Measurements from ENCODE around the gene PCGF5. TPM values are rescaled to one million over a fixed set of nuclear protein-coding genes. Genes with fewer than 3 reads are reported as not detected.

The PCGF5 gene
- total and polyA plus RNA-seq, 9 of the 15 experiments (the other 6 are each of a cell fraction or from before 2014, with no cell fraction given), result 10.9 to 40.0 (median 20.3) TPM

- Histone ChIP-seq H3K27me3 (ENCODE audit: control insufficient read depth in 2 of 2, insufficient read depth in 2 of 2, low read length in 2 of 2) (no peaks in the 10 kb centered on the region), H3K4me1 (replicated peaks in 1 of 2; ENCODE audit: control insufficient read depth in 2 of 2, insufficient read depth in 2 of 2, low read length in 2 of 2) (no peaks in the 10 kb centered on the region), H3K9me3 (replicated peaks; ENCODE audit: control insufficient read depth, insufficient read depth, low read depth, low read length) (0 out of 2 replicates have a peak, but pooled peaks cover 2% of the 10 kb centered on the region), H3K4me3 (no peak overlapping the region), H3K4me2 (ENCODE audit: insufficient read depth, low read length) (no peak overlapping the region), H3K9me1 (ENCODE audit: control insufficient read depth, insufficient read depth, low read length) (no peaks in the 10 kb centered on the region), H3K79me2 (ENCODE audit: control insufficient read depth, insufficient read depth, low read length) (no peaks in the 10 kb centered on the region), H3K27ac (ENCODE audit: extremely low read depth, low read depth, low read length) (no peak overlapping the region), H3K9ac (ENCODE audit: insufficient read depth in 1 of 2, low read depth in 2 of 2, low read length in 2 of 2) (no peak overlapping the region), H3K36me3 (ENCODE audit: control insufficient read depth, insufficient read depth, low read length) (no peaks in the 10 kb centered on the region), H4K20me1 (replicated peaks; ENCODE audit: control insufficient read depth, insufficient read depth, low read length) (no peaks in the 10 kb centered on the region), H2AFZ (ENCODE audit: low read depth, low read length) (no peak overlapping the region)
- DNase-seq (ENCODE audit: extremely low read depth in 1 of 4, low spot score in 3 of 4), result no peak
- intact Hi-C loops (cut with micrococcal nuclease), result no loop called here
- in situ Hi-C loops (cut with MboI), result no loop called here
- ATAC-seq, result no peak
- TF ChIP-seq ZBED1 (IDR thresholded peaks at IDR 0.05) (no peak), ZBTB9 (CRISPR knock-in tag; IDR thresholded peaks at IDR 0.05) (no peak), KLF16 (IDR thresholded peaks at IDR 0.05) (no peak), ZBTB49 (CRISPR knock-in tag; IDR thresholded peaks at IDR 0.05; ENCODE audit: borderline replicate concordance) (no peak), MEIS2 (IDR thresholded peaks at IDR 0.05; ENCODE audit: partially characterized antibody) (peak; percentile 44), ZNF586 (CRISPR knock-in tag; conservative IDR thresholded peaks at IDR 0.05) (no peak), ARHGAP35 (IDR thresholded peaks at IDR 0.05; ENCODE audit: partially characterized antibody) (no peak), ZNF140 (CRISPR knock-in tag; IDR thresholded peaks at IDR 0.05) (no peak), FOSL1 (tag; conservative IDR thresholded peaks at IDR 0.05) (0 out of 2 replicates have a peak, but pooled peaks have one; percentile 18), ZNF134 (CRISPR knock-in tag; conservative IDR thresholded peaks at IDR 0.05) (no peak), HMG20B (CRISPR knock-in tag; IDR thresholded peaks at IDR 0.05) (no peak), ATF4 (CRISPR knock-in tag; IDR thresholded peaks at IDR 0.05) (no peak), RAD51 (IDR thresholded peaks at IDR 0.05; ENCODE audit: borderline replicate concordance, low read depth) (no peak)
- 4% methylated on average over 4 of the region's 4 CpGs for WGBS (ENCODE audit: insufficient coverage, low coverage, missing lambda C conversion rate)
- ChIA-PET CTCF (ENCODE audit: low intra/inter-chr PET ratio) (no interaction called here), POLR2A (no interaction called here)
- no TSS peak for BruUV-seq (replicated peaks)
- no peak for FAIRE-seq
Measured at GRCh38 chr10:91328320-91328984, 108.0 kb downstream of the PCGF5 start.
